ENCODE results near the gene PLEKHG2.

The PLEKHG2 gene

DNA sequence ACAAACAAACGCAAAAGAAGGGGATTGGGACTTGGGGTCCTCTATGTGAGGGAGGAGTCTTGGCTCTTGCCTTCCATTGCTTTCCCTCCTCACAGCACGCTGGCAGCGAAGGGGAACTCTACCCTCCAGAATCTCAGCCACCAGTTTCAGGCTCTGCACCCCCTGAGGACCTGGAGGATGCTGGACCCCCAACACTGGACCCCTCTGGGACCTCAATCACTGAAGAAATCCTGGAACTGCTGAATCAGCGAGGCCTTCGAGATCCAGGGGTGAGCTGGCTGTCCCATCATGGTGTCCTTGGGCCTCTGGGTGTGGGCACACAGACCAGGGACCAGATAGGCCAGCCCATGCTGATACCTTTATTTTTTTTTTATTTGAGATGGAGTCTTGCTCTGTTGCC, 9.6 kb downstream of the PLEKHG2 start:
- Histone ChIP-seq H3K4me1 (ENCODE audit: control insufficient read depth, insufficient read depth, low read length) (no peaks in the 10 kb centered on the region), H3K9ac (ENCODE audit: low read length) (no peak overlapping the region), H3K36me3 (ENCODE audit: control insufficient read depth, insufficient read depth, low read length) (no peaks in the 10 kb centered on the region), H3K9me3 (ENCODE audit: control insufficient read depth, low read length) (no peaks in the 10 kb centered on the region), H3K4me3 (ENCODE audit: low read length) (no peak overlapping the region), H3K27me3 (ENCODE audit: control insufficient read depth, insufficient read depth, low read length) (no peaks in the 10 kb centered on the region)

DNA sequence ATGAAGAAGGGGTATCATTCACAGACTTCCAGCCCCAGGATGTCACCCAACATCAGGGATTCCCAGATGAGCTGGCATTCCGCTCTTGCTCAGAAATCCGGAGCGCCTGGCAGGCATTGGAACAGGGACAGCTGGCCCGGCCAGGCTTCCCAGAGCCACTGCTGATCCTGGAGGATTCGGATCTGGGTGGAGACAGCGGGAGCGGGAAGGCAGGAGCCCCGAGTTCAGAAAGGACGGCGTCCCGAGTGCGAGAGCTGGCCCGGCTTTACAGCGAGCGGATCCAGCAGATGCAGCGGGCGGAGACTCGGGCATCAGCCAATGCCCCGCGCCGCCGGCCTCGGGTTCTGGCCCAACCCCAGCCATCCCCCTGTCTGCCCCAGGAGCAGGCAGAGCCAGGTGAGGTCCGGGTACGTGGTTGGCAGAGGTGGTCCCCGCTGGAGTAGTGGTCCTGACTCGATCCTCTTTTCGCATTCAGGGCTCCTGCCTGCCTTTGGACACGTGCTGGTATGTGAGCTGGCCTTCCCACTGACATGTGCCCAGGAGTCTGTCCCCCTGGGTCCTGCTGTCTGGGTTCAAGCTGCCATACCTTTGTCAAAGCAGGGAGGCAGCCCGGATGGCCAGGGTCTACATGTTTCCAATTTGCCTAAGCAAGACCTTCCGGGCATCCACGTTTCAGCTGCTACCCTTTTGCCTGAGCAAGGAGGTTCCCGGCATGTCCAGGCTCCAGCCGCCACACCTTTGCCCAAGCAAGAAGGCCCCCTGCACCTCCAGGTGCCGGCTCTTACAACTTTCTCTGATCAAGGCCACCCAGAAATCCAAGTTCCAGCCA, 11.0 kb downstream of the PLEKHG2 start:
- Histone ChIP-seq H3K9ac (ENCODE audit: low read length) (no peak overlapping the region), H3K4me3 (ENCODE audit: low read length) (no peak overlapping the region), H3K27me3 (ENCODE audit: control insufficient read depth, insufficient read depth, low read length) (no peaks in the 10 kb centered on the region), H3K9me3 (ENCODE audit: control insufficient read depth, low read length) (no peaks in the 10 kb centered on the region), H3K36me3 (ENCODE audit: control insufficient read depth, insufficient read depth, low read length) (no peaks in the 10 kb centered on the region), H3K4me1 (ENCODE audit: control insufficient read depth, insufficient read depth, low read length) (peaks cover 3% of the 10 kb centered on the region)

DNA sequence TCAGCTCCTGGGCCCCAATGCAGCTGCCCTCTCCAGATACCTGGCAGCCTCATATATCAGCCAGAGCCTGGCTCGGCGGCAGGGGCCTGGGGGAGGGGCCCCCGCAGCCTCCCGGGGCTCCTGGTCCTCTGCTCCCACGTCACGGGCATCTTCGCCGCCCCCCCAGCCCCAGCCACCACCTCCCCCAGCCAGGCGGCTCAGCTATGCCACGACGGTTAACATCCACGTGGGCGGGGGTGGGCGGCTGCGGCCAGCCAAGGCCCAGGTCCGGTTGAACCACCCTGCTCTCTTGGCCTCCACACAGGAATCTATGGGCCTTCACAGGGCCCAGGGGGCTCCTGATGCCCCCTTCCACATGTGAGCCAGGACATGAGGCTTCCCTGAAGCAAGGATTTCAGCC, 12.5 kb downstream of the PLEKHG2 start:
- Histone ChIP-seq H3K4me3 (ENCODE audit: low read length) (no peak overlapping the region), H3K27me3 (ENCODE audit: control insufficient read depth, insufficient read depth, low read length) (no peaks in the 10 kb centered on the region), H3K36me3 (ENCODE audit: control insufficient read depth, insufficient read depth, low read length) (no peaks in the 10 kb centered on the region), H3K4me1 (ENCODE audit: control insufficient read depth, insufficient read depth, low read length) (peaks cover 3% of the 10 kb centered on the region), H3K9me3 (ENCODE audit: control insufficient read depth, low read length) (no peaks in the 10 kb centered on the region), H3K9ac (ENCODE audit: low read length) (no peak overlapping the region)

DNA sequence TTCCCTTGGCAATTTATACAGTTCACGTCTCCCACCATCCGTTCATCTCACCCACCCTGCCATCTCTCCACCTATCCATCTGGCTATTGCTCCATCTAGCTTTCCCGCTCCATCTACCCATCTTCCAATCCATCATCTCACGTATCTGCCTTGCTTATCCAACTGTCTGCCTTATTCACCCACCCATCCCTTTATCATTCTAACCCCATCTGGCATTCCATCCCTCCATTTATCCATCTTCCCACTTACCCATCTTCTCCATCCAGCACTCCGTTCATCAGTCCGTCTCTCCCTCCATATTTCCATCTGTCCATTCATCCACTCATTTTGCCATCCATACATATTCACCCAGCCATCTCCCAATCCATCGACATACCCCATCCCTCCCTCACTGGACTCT, 13.3 kb downstream of the PLEKHG2 start:
- H3K9me3 ChIP-seq (ENCODE audit: control insufficient read depth, low read length): no peaks in the 10 kb centered on the region
- H3K4me1 ChIP-seq (ENCODE audit: control insufficient read depth, insufficient read depth, low read length): peaks cover 10% of the 10 kb centered on the region
- no peak overlapping the region for H3K9ac ChIP-seq (ENCODE audit: low read length)
- no peak overlapping the region for H3K4me3 ChIP-seq (ENCODE audit: low read length)
- H3K27me3 ChIP-seq (ENCODE audit: control insufficient read depth, insufficient read depth, low read length): no peaks in the 10 kb centered on the region
- H3K36me3 ChIP-seq (ENCODE audit: control insufficient read depth, insufficient read depth, low read length): no peaks in the 10 kb centered on the region

DNA sequence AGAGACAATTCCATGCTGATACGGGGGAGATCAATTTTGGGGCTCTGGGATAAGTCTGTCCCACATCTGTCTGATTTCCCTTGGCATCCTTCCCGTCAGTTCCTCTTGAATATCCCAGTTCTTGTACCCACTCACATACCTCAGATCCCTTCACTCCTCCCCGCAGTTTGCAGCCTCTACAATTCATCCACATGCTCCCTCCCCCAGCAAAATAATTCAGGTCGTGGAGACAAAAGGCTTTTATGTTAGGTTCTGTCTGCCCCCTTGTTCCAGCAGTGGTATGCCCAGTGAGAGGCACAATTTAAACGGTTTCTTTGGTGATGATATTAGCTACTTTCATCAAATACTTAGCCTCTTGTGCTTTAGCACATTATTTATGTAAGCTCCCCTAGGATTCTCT, 13.7 kb downstream of the PLEKHG2 start:
- H3K27me3 ChIP-seq (ENCODE audit: control insufficient read depth, insufficient read depth, low read length): no peaks in the 10 kb centered on the region
- no peaks in the 10 kb centered on the region for H3K36me3 ChIP-seq (ENCODE audit: control insufficient read depth, insufficient read depth, low read length)
- H3K4me1 ChIP-seq (ENCODE audit: control insufficient read depth, insufficient read depth, low read length): peaks cover 10% of the 10 kb centered on the region
- no peak overlapping the region for H3K9ac ChIP-seq (ENCODE audit: low read length)
- no peaks in the 10 kb centered on the region for H3K9me3 ChIP-seq (ENCODE audit: control insufficient read depth, low read length)
- no peak overlapping the region for H3K4me3 ChIP-seq (ENCODE audit: low read length)

DNA sequence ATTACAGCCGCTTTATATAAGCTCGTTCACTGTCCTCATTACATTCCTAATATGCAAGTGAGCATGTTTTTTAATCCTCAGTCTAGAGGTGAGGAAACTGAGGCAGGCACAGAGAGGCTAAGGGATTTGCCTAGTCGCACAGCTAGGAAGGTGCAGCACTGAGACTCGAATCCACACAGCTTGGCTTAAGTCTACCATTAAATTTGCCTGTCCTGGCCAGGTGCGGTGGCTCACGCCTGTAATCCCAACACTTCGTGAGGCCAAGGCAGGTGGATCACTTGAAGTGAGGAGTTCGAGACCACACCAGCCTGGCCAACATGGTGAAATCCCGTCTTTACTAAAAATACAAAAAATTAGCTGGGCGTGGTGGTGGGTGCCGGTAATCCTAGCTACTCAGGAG, 15.2 kb downstream of the PLEKHG2 start:
- no peak overlapping the region for H3K9ac ChIP-seq (ENCODE audit: low read length)
- H3K27me3 ChIP-seq (ENCODE audit: control insufficient read depth, insufficient read depth, low read length): no peaks in the 10 kb centered on the region
- no peak overlapping the region for H3K4me3 ChIP-seq (ENCODE audit: low read length)
- H3K36me3 ChIP-seq (ENCODE audit: control insufficient read depth, insufficient read depth, low read length): no peaks in the 10 kb centered on the region
- peaks cover 10% of the 10 kb centered on the region for H3K4me1 ChIP-seq (ENCODE audit: control insufficient read depth, insufficient read depth, low read length)
- H3K9me3 ChIP-seq (ENCODE audit: control insufficient read depth, low read length): no peaks in the 10 kb centered on the region

DNA sequence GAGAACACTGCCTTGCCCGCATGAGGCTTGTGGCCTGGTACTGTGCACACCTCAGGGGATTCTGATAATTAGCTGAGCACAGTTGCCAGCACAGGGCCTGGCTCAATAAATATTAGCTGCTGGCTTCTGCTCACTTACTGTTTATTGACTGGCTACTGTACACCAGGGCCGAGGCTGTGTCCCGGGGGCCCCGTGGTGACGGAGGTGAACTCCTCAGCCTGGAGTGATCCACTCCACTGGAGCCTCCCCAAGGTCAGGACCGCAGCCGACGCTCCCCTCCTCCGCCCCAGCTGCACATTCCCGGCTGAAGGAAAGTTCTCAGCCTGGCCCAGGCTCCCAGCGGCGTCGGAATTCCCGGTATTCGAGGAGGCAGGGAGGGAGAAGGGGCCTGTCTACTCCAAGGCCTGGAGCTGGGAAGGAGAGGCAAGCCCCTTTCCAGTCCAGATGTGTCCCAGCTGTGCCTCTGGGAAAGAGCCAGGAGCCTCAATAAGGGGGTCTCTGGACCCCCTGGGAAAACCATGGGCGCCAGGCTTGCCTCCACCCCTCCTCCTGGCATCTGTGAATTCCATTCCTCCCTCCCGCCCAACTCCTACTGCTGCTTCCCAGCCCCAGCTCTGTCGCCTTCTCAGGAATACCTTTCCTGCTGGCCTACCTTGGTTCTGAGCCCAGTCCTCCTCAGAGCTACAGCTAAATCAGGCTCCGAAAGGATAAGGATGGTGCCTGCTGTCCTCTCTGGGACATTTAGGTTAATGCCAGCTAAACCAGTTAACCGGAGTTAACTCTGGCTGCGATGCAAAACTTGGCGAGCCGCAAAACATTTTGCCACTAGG, 16.0 kb downstream of the PLEKHG2 start:
- Histone ChIP-seq H3K4me3 (ENCODE audit: low read length) (no peak overlapping the region), H3K27me3 (ENCODE audit: control insufficient read depth, insufficient read depth, low read length) (no peaks in the 10 kb centered on the region), H3K9me3 (ENCODE audit: control insufficient read depth, low read length) (no peaks in the 10 kb centered on the region), H3K36me3 (ENCODE audit: control insufficient read depth, insufficient read depth, low read length) (peaks cover under 1% of the 10 kb centered on the region), H3K4me1 (ENCODE audit: control insufficient read depth, insufficient read depth, low read length) (peaks cover 10% of the 10 kb centered on the region), H3K9ac (ENCODE audit: low read length) (peak overlapping the region; percentile 17)

DNA sequence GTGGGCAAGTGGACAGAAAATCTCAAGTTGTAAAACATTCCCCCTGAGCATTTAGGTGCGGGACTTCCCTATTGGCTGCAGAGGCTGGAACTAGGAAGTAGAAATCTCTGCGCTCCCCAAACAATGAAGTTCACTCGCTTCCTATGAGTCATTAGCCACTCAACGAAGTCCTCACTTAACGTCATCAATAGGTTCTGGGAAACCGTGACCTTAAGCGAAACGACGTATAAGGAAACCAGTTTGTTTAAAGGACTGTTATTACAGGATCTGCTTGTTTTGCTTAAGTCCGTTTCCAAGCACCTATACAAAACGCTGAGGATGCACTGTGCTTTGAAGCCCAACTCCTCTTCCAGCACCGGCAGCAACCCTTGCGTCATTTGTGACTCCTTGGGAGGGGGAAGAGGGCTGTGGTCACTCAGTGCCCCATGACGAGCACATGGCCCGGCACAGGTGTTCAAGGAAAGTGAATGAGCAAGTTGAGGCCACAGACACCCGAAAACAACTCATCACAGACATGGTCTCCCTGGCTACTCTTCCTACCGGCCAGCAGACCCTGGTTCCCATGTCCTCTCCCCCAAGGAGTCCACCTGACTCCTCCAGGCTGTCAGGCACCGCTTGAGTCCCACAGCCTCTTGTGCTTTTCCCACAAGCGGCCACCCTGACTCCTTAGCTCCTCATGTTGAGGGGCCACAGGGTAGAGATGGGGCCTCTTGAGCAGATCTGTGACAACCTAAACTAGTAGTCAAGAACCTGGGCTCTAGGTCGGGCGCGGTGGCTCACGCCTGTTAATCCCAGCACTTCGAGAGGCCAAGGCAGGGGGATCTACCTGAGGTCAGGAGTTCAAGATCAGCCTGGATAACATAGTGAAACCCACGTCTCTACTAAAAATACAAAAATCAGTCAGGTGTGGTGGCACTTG, 18.5 kb downstream of the PLEKHG2 start:
- peaks cover 6% of the 10 kb centered on the region for H3K36me3 ChIP-seq (ENCODE audit: control insufficient read depth, insufficient read depth, low read length)
- peak overlapping the region; percentile 11 for H3K9ac ChIP-seq (ENCODE audit: low read length)
- H3K9me3 ChIP-seq (ENCODE audit: control insufficient read depth, low read length): no peaks in the 10 kb centered on the region
- H3K4me3 ChIP-seq (ENCODE audit: low read length): no peak overlapping the region
- H3K27me3 ChIP-seq (ENCODE audit: control insufficient read depth, insufficient read depth, low read length): no peaks in the 10 kb centered on the region
- H3K4me1 ChIP-seq (ENCODE audit: control insufficient read depth, insufficient read depth, low read length): peaks cover 20% of the 10 kb centered on the region

DNA sequence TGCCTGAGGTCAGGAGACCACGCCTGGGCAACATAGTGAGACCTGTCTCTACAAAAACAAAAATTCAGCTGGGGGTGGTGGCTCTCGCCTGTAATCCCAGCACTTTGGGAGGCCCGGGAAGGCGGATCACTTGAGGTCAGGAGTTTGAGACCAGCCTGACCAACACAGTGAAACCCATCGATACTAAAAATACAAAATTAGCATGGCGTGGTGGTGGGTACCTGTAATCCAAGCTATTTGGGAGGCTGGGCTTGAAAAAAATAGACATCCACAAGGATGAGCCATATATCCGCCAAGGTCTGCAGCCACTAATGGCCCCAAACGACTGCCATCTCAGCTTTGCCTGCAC, 20.2 kb downstream of the PLEKHG2 start:
- H3K4me1 ChIP-seq (ENCODE audit: control insufficient read depth, insufficient read depth, low read length): peaks cover 27% of the 10 kb centered on the region
- no peaks in the 10 kb centered on the region for H3K9me3 ChIP-seq (ENCODE audit: control insufficient read depth, low read length)
- no peak overlapping the region for H3K9ac ChIP-seq (ENCODE audit: low read length)
- H3K4me3 ChIP-seq (ENCODE audit: low read length): no peak overlapping the region
- no peaks in the 10 kb centered on the region for H3K27me3 ChIP-seq (ENCODE audit: control insufficient read depth, insufficient read depth, low read length)
- peaks cover 6% of the 10 kb centered on the region for H3K36me3 ChIP-seq (ENCODE audit: control insufficient read depth, insufficient read depth, low read length)

DNA sequence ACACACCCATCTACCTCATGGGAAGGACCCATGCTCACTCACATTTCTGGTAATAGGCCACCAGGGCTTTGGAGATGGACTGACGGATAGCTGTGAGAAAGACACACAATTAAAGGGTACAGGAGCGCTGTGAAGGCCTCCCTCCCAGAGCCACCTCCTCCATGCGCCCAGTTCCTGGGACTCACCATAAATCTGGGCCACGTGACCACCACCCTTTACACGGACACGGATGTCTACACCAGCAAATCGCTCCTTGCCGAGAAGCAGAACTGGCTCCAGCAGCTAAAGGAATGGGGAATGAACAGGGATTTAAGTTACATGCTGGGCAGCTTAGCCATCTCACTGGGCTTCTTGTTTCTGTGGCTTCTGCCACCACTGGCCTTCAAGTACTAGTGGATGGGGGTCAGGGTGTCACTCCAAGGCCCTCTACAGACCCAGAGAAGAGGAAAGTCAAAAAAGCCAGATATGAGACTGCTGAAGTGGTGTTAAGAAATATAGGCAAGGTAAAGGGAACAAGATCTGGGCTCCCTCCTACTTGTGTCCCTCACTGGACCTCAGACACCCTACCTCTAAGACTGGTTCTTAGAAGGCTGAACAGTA, 21.1 kb downstream of the PLEKHG2 start:
- no peaks in the 10 kb centered on the region for H3K9me3 ChIP-seq (ENCODE audit: control insufficient read depth, low read length)
- H3K36me3 ChIP-seq (ENCODE audit: control insufficient read depth, insufficient read depth, low read length): peaks cover 6% of the 10 kb centered on the region
- no peak overlapping the region for H3K4me3 ChIP-seq (ENCODE audit: low read length)
- H3K4me1 ChIP-seq (ENCODE audit: control insufficient read depth, insufficient read depth, low read length): peaks cover 24% of the 10 kb centered on the region
- H3K9ac ChIP-seq (ENCODE audit: low read length): no peak overlapping the region
- H3K27me3 ChIP-seq (ENCODE audit: control insufficient read depth, insufficient read depth, low read length): no peaks in the 10 kb centered on the region

DNA sequence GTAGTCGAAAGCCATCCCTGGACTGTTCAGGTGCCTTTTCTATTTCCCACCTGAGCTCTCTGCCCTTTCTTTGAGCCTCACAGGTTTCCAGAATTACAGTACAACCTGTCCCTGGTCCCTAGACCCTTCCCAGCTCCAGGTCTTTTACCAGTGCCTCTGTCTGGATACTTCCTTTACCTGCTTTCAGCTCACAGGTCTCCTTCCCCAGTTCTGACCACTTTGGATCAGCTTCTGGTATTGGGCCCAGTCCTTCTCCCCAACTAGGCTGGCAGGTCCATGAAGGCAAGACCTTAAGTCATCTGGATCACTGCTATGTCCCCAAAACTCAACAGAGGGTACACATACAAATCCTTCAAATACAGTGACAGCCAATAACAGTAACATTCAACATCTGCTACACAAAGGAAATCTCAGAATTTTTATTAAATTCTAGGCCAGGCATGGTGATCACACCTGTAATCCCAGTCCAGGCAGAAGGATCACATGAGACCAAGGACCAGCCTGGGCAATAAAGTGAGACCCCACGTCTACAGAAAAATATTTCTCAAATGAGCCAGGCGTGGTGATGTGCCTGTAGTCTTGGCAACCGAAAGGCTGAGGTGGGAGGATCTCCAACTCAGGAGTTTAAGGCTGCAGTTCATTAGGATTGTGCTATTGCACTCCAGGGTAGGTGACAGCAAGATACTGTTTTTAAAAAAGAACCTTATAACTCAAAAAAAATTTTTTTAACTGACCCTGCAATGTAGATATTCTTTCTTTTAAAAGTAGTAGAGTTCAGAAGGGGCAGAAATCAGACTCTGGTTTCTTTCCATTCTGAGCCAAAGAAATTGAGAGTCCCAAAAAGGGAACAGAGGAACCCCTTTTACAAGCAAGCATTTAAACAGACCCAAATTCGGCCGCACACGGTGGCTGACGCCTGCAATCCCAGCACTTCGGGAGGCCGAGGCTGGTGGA, 21.9 kb downstream of the PLEKHG2 start:
- H3K36me3 ChIP-seq (ENCODE audit: control insufficient read depth, insufficient read depth, low read length): peaks cover 6% of the 10 kb centered on the region

More for the DNA sequence above, 21.9 kb downstream of the PLEKHG2 start:
- no peaks in the 10 kb centered on the region for H3K27me3 ChIP-seq (ENCODE audit: control insufficient read depth, insufficient read depth, low read length)
- peak overlapping the region; percentile 94 for H3K9ac ChIP-seq (ENCODE audit: low read length)
- peaks cover 24% of the 10 kb centered on the region for H3K4me1 ChIP-seq (ENCODE audit: control insufficient read depth, insufficient read depth, low read length)
- H3K9me3 ChIP-seq (ENCODE audit: control insufficient read depth, low read length): no peaks in the 10 kb centered on the region
- H3K4me3 ChIP-seq (ENCODE audit: low read length): no peak overlapping the region
